SK-N-SH (cell line): ENCODE measurements around the gene RBM44. TPM values are rescaled to one million over a fixed set of nuclear protein-coding genes. Genes with fewer than 3 reads are reported as not detected.
A peak's percentile ranks its signal among the peaks of the same experiment; 100 is the strongest.

ENCODE experiments used
- CTCF ChIA-PET: fragments of 300-600, 350-600 bp; formaldehyde crosslinking; extraction: SDS; loops from one replicate; lab custom pipeline; 2021; lab: Yijun Ruan, JAX
- POLR2A ChIA-PET: fragments of 350-600 bp; sonication (Branson Sonifier 250); formaldehyde crosslinking; extraction: SDS; loops from one replicate; lab custom pipeline; 2020; ENCODE audit warnings: antibody characterized with exemption, inconsistent platforms; lab: Yijun Ruan, JAX
- DNase-seq: peaks from one replicate; pipeline ENCODE4 v3.0.0; 2012
- H2AFZ ChIP-seq: fragments of 200-600 bp; sonication (generic); 2 replicates; pipeline ENCODE4 v1.8.1; 2016; ENCODE audit warnings: antibody characterized with exemption, mild to moderate bottlenecking, low read depth
- H3F3A ChIP-seq: fragments of 200-600 bp; sonication (generic); replicated peaks from 2 replicates; pipeline ENCODE3; 2016; ENCODE audit warnings: antibody characterized with exemption, mild to moderate bottlenecking; ENCODE audit not compliant: insufficient read depth
- H3K27ac ChIP-seq, 2 experiments: fragments of 200-500 bp in 1 of 2; fragments of 200-600 bp in 1 of 2; sonication (Bioruptor generic) in 1 of 2; sonication (generic), shearing (Covaris generic) in 1 of 2; 2 replicates each; pipeline versions ENCODE4 v1.5.1 to v1.6.1; 2014 to 2016; ENCODE audit warnings: low read depth in 2 of 2, inconsistent platforms in 1 of 2, low read length in 1 of 2, mild to moderate bottlenecking in 1 of 2, mixed read lengths in 1 of 2
- H3K27me3 ChIP-seq: fragments of 200-600 bp; sonication (generic), shearing (Covaris generic); 2 replicates; pipeline ENCODE4 v1.6.1; 2016; ENCODE audit warnings: mixed run types; ENCODE audit not compliant: insufficient read depth
- H3K36me3 ChIP-seq, 2 experiments: fragments of 200-500 bp in 1 of 2; fragments of 200-600 bp in 1 of 2; sonication (Bioruptor generic) in 1 of 2; sonication (generic) in 1 of 2; replicated peaks in 1 of 2; 2 replicates each; pipeline versions ENCODE3 to v1.5.1; 2014 to 2016; ENCODE audit warnings: low read length in 1 of 2, mild to moderate bottlenecking in 1 of 2; ENCODE audit not compliant: insufficient read depth in 2 of 2, control insufficient read depth in 1 of 2
- H3K4me1 ChIP-seq, 2 experiments: fragments of 200-500 bp in 1 of 2; fragments of 200-600 bp in 1 of 2; sonication (Bioruptor generic) in 1 of 2; sonication (generic), shearing (Covaris generic) in 1 of 2; 2 replicates each; pipeline versions ENCODE4 v1.5.1 to v1.6.1; 2014 to 2016; ENCODE audit warnings: low read depth in 1 of 2, low read length in 1 of 2, mixed run types in 1 of 2; ENCODE audit not compliant: insufficient read depth in 2 of 2, control insufficient read depth in 1 of 2
- H3K4me2 ChIP-seq: fragments of 200-600 bp; sonication (generic), shearing (Covaris generic); 2 replicates; pipeline ENCODE4 v1.6.1; 2017; ENCODE audit warnings: mixed run types
- H3K4me3 ChIP-seq, 2 experiments: fragments of 200-500 bp in 1 of 2; fragments of 200-600 bp in 1 of 2; sonication (Bioruptor generic) in 1 of 2; sonication (generic), shearing (Covaris generic) in 1 of 2; 2 replicates each; pipeline versions ENCODE4 v1.5.1 to v1.8.1; 2014 to 2016; ENCODE audit warnings: low read depth in 2 of 2, inconsistent platforms in 1 of 2, low read length in 1 of 2, mild to moderate bottlenecking in 1 of 2, mixed read lengths in 1 of 2, moderate library complexity in 1 of 2
- H3K79me2 ChIP-seq: fragments of 200-600 bp; sonication (generic); 2 replicates; pipeline ENCODE4 v1.8.1; 2017; ENCODE audit warnings: mild to moderate bottlenecking; ENCODE audit not compliant: insufficient read depth
- H3K9ac ChIP-seq: fragments of 200-600 bp; sonication (generic); 2 replicates; pipeline ENCODE4 v1.6.1; 2017; ENCODE audit warnings: mixed run types
- H3K9me2 ChIP-seq: fragments of 200-600 bp; sonication (generic); 2 replicates; pipeline ENCODE4 v1.6.1; 2017; ENCODE audit warnings: mixed run types
- H3K9me3 ChIP-seq: fragments of 200-600 bp; sonication (generic); 2 replicates; pipeline ENCODE4 v1.6.1; 2017; ENCODE audit warnings: mixed run types, mild to moderate bottlenecking, moderate library complexity
- H4K20me1 ChIP-seq: fragments of 200-600 bp; sonication (generic); 2 replicates; pipeline ENCODE4 v1.6.1; 2017; ENCODE audit warnings: mild to moderate bottlenecking, mixed run types; ENCODE audit not compliant: insufficient read depth
- CHD2 ChIP-seq: fragments of 150-350 bp; IDR thresholded peaks from 2 replicates; pipeline ENCODE4 v1.6.1; 2018; ENCODE audit warnings: low read length; ENCODE audit not compliant: partially characterized antibody
- ELF1 ChIP-seq: IDR thresholded peaks from 2 replicates; pipeline ENCODE4 v1.4.0; 2012
- EP300 ChIP-seq, 2 experiments: IDR thresholded peaks; 2 replicates each; pipeline versions ENCODE4 v1.4.0 to v1.6.1; 2012; ENCODE audit warnings: borderline replicate concordance in 1 of 2, low read depth in 1 of 2, low read length in 1 of 2
- EZH2phosphoT487 ChIP-seq: fragments of 200-600 bp; sonication (generic); IDR thresholded peaks from 2 replicates; pipeline ENCODE4 v1.6.1; 2017; ENCODE audit warnings: low read depth, mixed run types, mild to moderate bottlenecking, antibody characterized with exemption, moderate library complexity, borderline replicate concordance
- FOSL2 ChIP-seq: IDR thresholded peaks from 2 replicates; pipeline ENCODE4 v1.4.0; 2012; ENCODE audit warnings: low read depth, mild to moderate bottlenecking, moderate library complexity, borderline replicate concordance
- FOXJ3 ChIP-seq: sonication (generic); formaldehyde crosslinking; IDR thresholded peaks from 2 replicates; pipeline ENCODE4 v1.5.1; 2020; ENCODE audit warnings: mild to moderate bottlenecking, missing genetic modification reagents
- FOXM1 ChIP-seq: IDR thresholded peaks from 2 replicates; pipeline ENCODE4 v1.4.0; 2012; ENCODE audit warnings: low read depth, mild to moderate bottlenecking
- GATA2 ChIP-seq: sonication (generic); formaldehyde crosslinking; IDR thresholded peaks from 2 replicates; pipeline ENCODE4 v1.5.0; 2020; ENCODE audit warnings: mild to moderate bottlenecking, missing genetic modification reagents
- JUND ChIP-seq: IDR thresholded peaks from 2 replicates; pipeline ENCODE4 v1.4.0; 2012
- MAX ChIP-seq: IDR thresholded peaks from 2 replicates; pipeline ENCODE4 v1.4.0; 2012; ENCODE audit warnings: low read depth
- MXI1 ChIP-seq: IDR thresholded peaks from 2 replicates; pipeline ENCODE4 v1.6.1; 2012; ENCODE audit warnings: mild to moderate bottlenecking, low read depth, low read length, improper control_type of control experiment
- NFIC ChIP-seq: IDR thresholded peaks from 2 replicates; pipeline ENCODE4 v1.4.0; 2012; ENCODE audit warnings: borderline replicate concordance
- NRF1 ChIP-seq: IDR thresholded peaks from 2 replicates; pipeline ENCODE4 v1.6.1; 2012; ENCODE audit warnings: low read depth, mild to moderate bottlenecking, low read length
- PBX3 ChIP-seq: IDR thresholded peaks from 2 replicates; pipeline ENCODE4; 2012
- POLR2AphosphoS5 ChIP-seq: IDR thresholded peaks from 2 replicates; pipeline ENCODE4 v1.6.1; 2012; ENCODE audit warnings: low read depth, low read length
- TAF1 ChIP-seq: IDR thresholded peaks from 2 replicates; pipeline ENCODE4 v1.6.1; 2012; ENCODE audit warnings: low read depth, mild to moderate bottlenecking, low read length, moderate library complexity, borderline replicate concordance
- TCF12 ChIP-seq: IDR thresholded peaks from 2 replicates; pipeline ENCODE4 v1.4.0; 2012
- TEAD4 ChIP-seq: IDR thresholded peaks from 2 replicates; pipeline ENCODE4 v1.4.0; 2012; ENCODE audit warnings: mild to moderate bottlenecking, borderline replicate concordance; ENCODE audit not compliant: insufficient read depth
- USF2 ChIP-seq: fragments of 150-350 bp; IDR thresholded peaks from 2 replicates; pipeline ENCODE4 v1.6.1; 2017; ENCODE audit warnings: antibody characterized with exemption, low read length, low read depth, borderline replicate concordance
- WGBS: methylation state at CpG from one replicate; pipeline ENCODE4 v1.1.6; 2017; ENCODE audit warnings: low lambda C conversion rate; 5-methylcytosine and 5-hydroxymethylcytosine counted together
- polyA plus RNA-seq, 3 experiments: library from polyadenylated mRNA; depleted of rRNA; stranded (reverse); fragments of >200 nt; gene quantifications; 2 replicates each; pipeline ENCODE4 v1.2.3, GENCODE V29; 2012

The RBM44 gene
- polyA plus RNA-seq, 1 of the 3 experiments (the other 2 are of a cell fraction) = 0.30 TPM

- H3K4me2 ChIP-seq = no peak overlapping the region
- TF ChIP-seq MAX (no peak), TCF12 (no peak), MXI1 (no peak), TAF1 (no peak), POLR2AphosphoS5 (no peak), USF2 (no peak), EP300 (IDR thresholded peaks at IDR 0.05; ENCODE audit: borderline replicate concordance in 1 of 2, low read depth in 1 of 2, low read length in 1 of 2) (no peak), JUND (no peak), CHD2 (no peak), NRF1 (no peak), PBX3 (no peak), EZH2phosphoT487 (no peak), GATA2 (CRISPR knock-in tag) (no peak)
- TF ChIP-seq, all 33 proteins: peak for 0
- Histone ChIP-seq H4K20me1 (no peaks in the 10 kb centered on the region), H2AFZ (peak overlapping the region; percentile 44; the same call in 1 of the 2 replicates), H3K9me2 (no peaks in the 10 kb centered on the region), H3K79me2 (no peaks in the 10 kb centered on the region), H3F3A (peaks cover 6% of the 10 kb centered on the region), H3K4me1 (peaks cover 23 to 59% of the 10 kb centered on the region in 2 experiments), H3K4me3 (no peak overlapping the region), H3K27me3 (no peaks in the 10 kb centered on the region), H3K9me3 (no peaks in the 10 kb centered on the region), H3K27ac (peak overlapping the region; percentile 11 to 96; a peak in 3 of 4 replicates), H3K36me3 (no peaks in the 10 kb centered on the region), H3K9ac (no peak overlapping the region)
- WGBS = 76% methylated on average over 7 of the region's 10 CpGs
- POLR2A ChIA-PET = interaction anchor here (2.0 kb wide), 1 partner anchor 22 kb away, joined by 7 read pairs; no protein-coding TSS in a partner anchor
- CTCF ChIA-PET = interaction anchor here (0.7 to 8.0 kb wide), 4 partner anchors 20 to 399 kb away, joined by 4 to 58 read pairs (median 6); no protein-coding TSS in a partner anchor
- no peak for DNase-seq
Observed at GRCh38 chr2:237864444-237864931, 65.9 kb downstream of the RBM44 start.

DNA sequence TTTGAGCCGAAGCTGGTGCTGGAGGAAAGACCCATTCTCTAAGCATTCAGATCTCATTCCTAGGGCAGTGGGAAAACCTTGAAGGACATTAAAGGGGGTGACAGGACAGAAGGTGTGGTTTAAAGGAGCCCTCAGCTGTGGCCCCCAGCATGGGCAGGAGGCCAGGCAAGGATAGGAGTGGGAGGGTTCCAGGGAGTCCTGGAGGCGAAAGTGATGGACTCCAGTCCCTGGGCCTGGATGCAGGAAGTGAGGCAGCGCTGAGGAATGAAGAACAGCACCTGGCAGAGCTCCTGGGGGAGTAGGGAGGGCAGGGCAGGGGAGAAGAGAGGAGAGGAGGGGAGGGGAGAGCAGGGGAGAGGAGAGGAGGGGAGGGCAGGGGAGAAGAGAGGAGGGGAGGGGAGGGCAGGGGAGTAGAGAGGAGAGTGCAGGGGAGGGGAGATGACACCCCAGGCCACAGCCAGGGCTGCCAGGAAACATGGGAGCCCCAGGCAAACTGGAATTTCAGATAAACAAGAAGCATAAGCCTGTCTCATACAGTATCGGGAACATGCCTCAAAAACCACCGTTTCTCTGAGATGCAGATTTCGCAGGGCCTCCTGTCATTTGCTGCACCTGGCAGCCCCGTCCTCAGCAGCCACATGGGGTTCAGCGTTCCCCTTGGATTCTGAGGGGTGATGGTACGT, 66.5 kb downstream of the RBM44 start:
- no peaks in the 10 kb centered on the region for H3K79me2 ChIP-seq
- POLR2A ChIA-PET = interaction anchor here (2.0 kb wide), 1 partner anchor 21 kb away, joined by 7 read pairs; no protein-coding TSS in a partner anchor
- H3K27ac ChIP-seq = peak overlapping the region; percentile 81 to 96
- peak; percentile 68 for DNase-seq
- no peak overlapping the region for H3K4me3 ChIP-seq
- H3K4me1 ChIP-seq = peaks cover 23 to 64% of the 10 kb centered on the region in 2 experiments
- H2AFZ ChIP-seq = peak overlapping the region; percentile 87; the same call in 1 of the 2 replicates
- WGBS = 50% methylated on average over 9 of the region's 9 CpGs
- no peaks in the 10 kb centered on the region for H3K9me2 ChIP-seq
- H3K36me3 ChIP-seq = no peaks in the 10 kb centered on the region
- no peaks in the 10 kb centered on the region for H3K9me3 ChIP-seq
- H3K27me3 ChIP-seq = no peaks in the 10 kb centered on the region
- CTCF ChIA-PET = interaction anchor here (0.7 to 8.0 kb wide), 4 partner anchors 19 to 398 kb away, joined by 4 to 58 read pairs (median 6); no protein-coding TSS in a partner anchor
- TF ChIP-seq EP300 (IDR thresholded peaks at IDR 0.05; ENCODE audit: borderline replicate concordance in 1 of 2, low read depth in 1 of 2, low read length in 1 of 2) (peak in 1 of 2 experiments; percentile 65; a peak in 1 of 4 replicates), JUND (peak; percentile 80), TEAD4 (0 out of 2 replicates have a peak, but pooled peaks have one; percentile 19), TCF12 (peak; percentile 87), FOXM1 (no peak), NFIC (peak; percentile 75), FOSL2 (peak; percentile 47; the same call in 1 of the 2 replicates), ELF1 (no peak), PBX3 (peak; percentile 62; the same call in 1 of the 2 replicates), FOXJ3 (CRISPR knock-in tag) (peak; percentile 9; the same call in 1 of the 2 replicates)
- TF ChIP-seq, all 33 proteins: peak for 8
- Histone ChIP-seq H3K9ac (peak overlapping the region; percentile 41; the same call in 1 of the 2 replicates), H3F3A (peaks cover 6% of the 10 kb centered on the region), H4K20me1 (no peaks in the 10 kb centered on the region), H3K4me2 (peak overlapping the region; percentile 73)
